HepG2 (cell line): Measurements from ENCODE around the gene RNU4-1. TPM values are rescaled to one million over a fixed set of nuclear protein-coding genes. Genes with fewer than 3 reads are reported as not detected.
A peak's percentile ranks its signal among the peaks of the same experiment; 100 is the strongest.

ENCODE experiments used
- CEBPG ChIP-seq: IDR thresholded peaks from 2 replicates; pipeline ENCODE4 v1.6.1; 2016
- FOXK1 ChIP-seq: sonication (generic); formaldehyde crosslinking; IDR thresholded peaks from 2 replicates; pipeline ENCODE4 v1.4.0; 2020; ENCODE audit warnings: low read depth, missing genetic modification reagents, borderline replicate concordance
- HES4 ChIP-seq: sonication (generic); formaldehyde crosslinking; IDR thresholded peaks from 2 replicates; pipeline ENCODE4 v1.9.0; 2021; ENCODE audit warnings: mild to moderate bottlenecking, missing genetic modification reagents, borderline replicate concordance
- MAFG ChIP-seq: sonication (generic); formaldehyde crosslinking; IDR thresholded peaks from 2 replicates; pipeline ENCODE4 v1.5.1; 2020; ENCODE audit warnings: mild to moderate bottlenecking, missing genetic modification reagents
- RBFOX2 ChIP-seq: fragments of 200-400 bp; formaldehyde crosslinking; IDR thresholded peaks from 2 replicates; pipeline ENCODE4 v1.6.1; 2017; ENCODE audit warnings: low read depth, mild to moderate bottlenecking, low read length
- SMARCE1 ChIP-seq: fragments of 450-650 bp; IDR thresholded peaks from 2 replicates; pipeline ENCODE4 v1.6.1; 2017; ENCODE audit warnings: borderline replicate concordance
- SRSF1 ChIP-seq: fragments of 200-400 bp; formaldehyde crosslinking; optimal IDR thresholded peaks from 2 replicates; pipeline ENCODE3; 2017; ENCODE audit warnings: mild to moderate bottlenecking, low read depth, low read length, moderate library complexity
- THAP11 ChIP-seq: IDR thresholded peaks from 2 replicates; pipeline ENCODE4 v1.6.1; 2016; ENCODE audit warnings: missing biosample characterization, missing genetic modification reagents
- TP53 ChIP-seq: sonication (generic); formaldehyde crosslinking; conservative IDR thresholded peaks from 2 replicates; pipeline ENCODE4 v1.4.0; 2020; ENCODE audit warnings: missing genetic modification reagents
- ZNF121 ChIP-seq: sonication (generic); formaldehyde crosslinking; IDR thresholded peaks from 2 replicates; pipeline ENCODE4 v1.5.0; 2020; ENCODE audit warnings: mild to moderate bottlenecking, missing genetic modification reagents
- ZNF30 ChIP-seq: sonication (generic); formaldehyde crosslinking; IDR thresholded peaks from 2 replicates; pipeline ENCODE4 v1.5.0; 2020; ENCODE audit warnings: mild to moderate bottlenecking, missing genetic modification reagents
- ZNF501 ChIP-seq: sonication (generic); formaldehyde crosslinking; IDR thresholded peaks from 2 replicates; pipeline ENCODE4 v1.5.1; 2020; ENCODE audit warnings: mild to moderate bottlenecking, moderate library complexity, missing genetic modification reagents
- ZNF562 ChIP-seq: sonication (generic); formaldehyde crosslinking; IDR thresholded peaks from 2 replicates; pipeline ENCODE4 v1.8.0; 2022; ENCODE audit warnings: missing genetic modification reagents, borderline replicate concordance
- ZNF564 ChIP-seq: sonication (generic); formaldehyde crosslinking; IDR thresholded peaks from 2 replicates; pipeline ENCODE4 v1.8.1; 2023; ENCODE audit warnings: mild to moderate bottlenecking, missing genetic modification reagents
- ZNF607 ChIP-seq: sonication (generic); formaldehyde crosslinking; IDR thresholded peaks from 2 replicates; pipeline ENCODE4 v1.5.1; 2020; ENCODE audit warnings: missing genetic modification reagents, mild to moderate bottlenecking, borderline replicate concordance
- polyA plus RNA-seq, 8 experiments: library from polyadenylated mRNA; depleted of rRNA in 3 of 8; stranded (reverse) in 7 of 8; unstranded in 1 of 8; fragments of >200 nt; fragmentation: Illumina TruSeq in 4 of 8; extraction: Trizol in 4 of 8; gene quantifications; 2 replicates each; pipeline versions ENCODE4 v1.2.1 to v1.2.3, GENCODE V29; 2011 to 2016; ENCODE audit warnings: low read depth in 4 of 8, missing spikeins in 1 of 8, mixed read lengths in 1 of 8; ENCODE audit not compliant: insufficient read depth in 1 of 8
- total RNA-seq, 5 experiments: library from RNA; depleted of rRNA; stranded (reverse); fragments of >200 nt; fragmentation: Illumina TruSeq; extraction: Trizol; gene quantifications; 2 replicates each; pipeline ENCODE4 v1.2.3, GENCODE V29; 2016; ENCODE audit warnings: low read depth in 1 of 5
- TF ChIP-seq, protein P1 (sequence below): IDR thresholded peaks from 2 replicates; pipeline ENCODE4 v1.6.1; 2016; ENCODE audit warnings: low read depth, missing genetic modification reagents, missing compliant biosample characterization
- TF ChIP-seq, protein P2 (sequence below): sonication (generic); formaldehyde crosslinking; IDR thresholded peaks from 2 replicates; pipeline ENCODE4 v1.4.0; 2020; ENCODE audit warnings: missing genetic modification reagents, borderline replicate concordance
- TF ChIP-seq, protein P3 (sequence below): IDR thresholded peaks from 2 replicates; pipeline ENCODE4 v1.6.1; 2012; ENCODE audit warnings: inconsistent platforms
- TF ChIP-seq, protein P4 (sequence below): IDR thresholded peaks from 2 replicates; pipeline ENCODE4 v1.6.1; 2018; ENCODE audit warnings: missing genetic modification reagents

RNU4-1 gene
- total and polyA plus RNA-seq, 2 of the 13 experiments (the other 11 are each of a cell fraction or from before 2014, with no cell fraction given): 7,407 TPM; not detected in 1

DNA sequence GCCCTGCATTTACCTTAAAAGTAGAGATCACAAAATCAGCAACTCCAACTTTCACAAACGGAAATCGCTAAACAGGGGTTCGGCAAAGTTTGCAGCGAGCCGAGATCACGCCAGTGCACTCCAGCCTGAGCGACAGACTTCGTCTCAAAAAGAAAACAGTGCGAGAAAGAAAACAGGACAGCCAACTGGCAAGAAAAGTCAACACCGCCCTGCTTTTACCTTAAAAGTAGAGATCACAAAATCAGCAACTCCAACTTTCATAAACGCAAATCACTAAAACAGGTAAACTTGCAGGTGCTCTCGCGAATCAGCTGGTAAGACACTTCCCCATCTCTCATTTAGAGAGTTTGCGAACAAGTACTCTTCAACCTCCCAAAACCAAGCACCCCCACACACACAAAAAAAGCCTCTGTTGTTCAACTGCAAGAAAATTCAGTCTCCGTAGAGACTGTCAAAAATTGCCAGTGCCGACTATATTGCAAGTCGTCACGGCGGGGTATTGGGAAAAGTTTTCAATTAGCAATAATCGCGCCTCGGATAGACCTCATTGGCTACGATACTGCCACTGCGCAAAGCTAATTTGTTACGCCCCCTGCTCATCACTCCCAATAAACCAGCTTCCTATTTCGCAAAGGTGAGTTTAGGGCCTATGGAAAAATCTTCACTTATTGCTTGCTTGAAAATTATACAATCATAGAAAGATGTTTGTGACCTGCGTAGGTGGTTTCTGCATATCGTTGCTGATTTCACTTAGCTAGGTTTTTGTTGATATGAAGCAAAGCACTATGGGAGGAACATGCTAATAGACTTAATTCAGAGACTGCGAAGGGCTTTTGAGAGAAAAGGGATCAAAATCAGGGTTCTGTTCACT lies at the start of gene RNU4-1 (continued):
- TF ChIP-seq, protein P1, sequence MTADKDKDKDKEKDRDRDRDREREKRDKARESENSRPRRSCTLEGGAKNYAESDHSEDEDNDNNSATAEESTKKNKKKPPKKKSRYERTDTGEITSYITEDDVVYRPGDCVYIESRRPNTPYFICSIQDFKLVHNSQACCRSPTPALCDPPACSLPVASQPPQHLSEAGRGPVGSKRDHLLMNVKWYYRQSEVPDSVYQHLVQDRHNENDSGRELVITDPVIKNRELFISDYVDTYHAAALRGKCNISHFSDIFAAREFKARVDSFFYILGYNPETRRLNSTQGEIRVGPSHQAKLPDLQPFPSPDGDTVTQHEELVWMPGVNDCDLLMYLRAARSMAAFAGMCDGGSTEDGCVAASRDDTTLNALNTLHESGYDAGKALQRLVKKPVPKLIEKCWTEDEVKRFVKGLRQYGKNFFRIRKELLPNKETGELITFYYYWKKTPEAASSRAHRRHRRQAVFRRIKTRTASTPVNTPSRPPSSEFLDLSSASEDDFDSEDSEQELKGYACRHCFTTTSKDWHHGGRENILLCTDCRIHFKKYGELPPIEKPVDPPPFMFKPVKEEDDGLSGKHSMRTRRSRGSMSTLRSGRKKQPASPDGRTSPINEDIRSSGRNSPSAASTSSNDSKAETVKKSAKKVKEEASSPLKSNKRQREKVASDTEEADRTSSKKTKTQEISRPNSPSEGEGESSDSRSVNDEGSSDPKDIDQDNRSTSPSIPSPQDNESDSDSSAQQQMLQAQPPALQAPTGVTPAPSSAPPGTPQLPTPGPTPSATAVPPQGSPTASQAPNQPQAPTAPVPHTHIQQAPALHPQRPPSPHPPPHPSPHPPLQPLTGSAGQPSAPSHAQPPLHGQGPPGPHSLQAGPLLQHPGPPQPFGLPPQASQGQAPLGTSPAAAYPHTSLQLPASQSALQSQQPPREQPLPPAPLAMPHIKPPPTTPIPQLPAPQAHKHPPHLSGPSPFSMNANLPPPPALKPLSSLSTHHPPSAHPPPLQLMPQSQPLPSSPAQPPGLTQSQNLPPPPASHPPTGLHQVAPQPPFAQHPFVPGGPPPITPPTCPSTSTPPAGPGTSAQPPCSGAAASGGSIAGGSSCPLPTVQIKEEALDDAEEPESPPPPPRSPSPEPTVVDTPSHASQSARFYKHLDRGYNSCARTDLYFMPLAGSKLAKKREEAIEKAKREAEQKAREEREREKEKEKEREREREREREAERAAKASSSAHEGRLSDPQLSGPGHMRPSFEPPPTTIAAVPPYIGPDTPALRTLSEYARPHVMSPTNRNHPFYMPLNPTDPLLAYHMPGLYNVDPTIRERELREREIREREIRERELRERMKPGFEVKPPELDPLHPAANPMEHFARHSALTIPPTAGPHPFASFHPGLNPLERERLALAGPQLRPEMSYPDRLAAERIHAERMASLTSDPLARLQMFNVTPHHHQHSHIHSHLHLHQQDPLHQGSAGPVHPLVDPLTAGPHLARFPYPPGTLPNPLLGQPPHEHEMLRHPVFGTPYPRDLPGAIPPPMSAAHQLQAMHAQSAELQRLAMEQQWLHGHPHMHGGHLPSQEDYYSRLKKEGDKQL (CRISPR knock-in tag): peak; percentile 67; the same call in 1 of the 2 replicates
- TF ChIP-seq FOXK1 (CRISPR knock-in tag): no peak; the same call in 1 of the 2 replicates
- no peak for TF ChIP-seq HES4 (CRISPR knock-in tag)
- TF ChIP-seq, protein P2, sequence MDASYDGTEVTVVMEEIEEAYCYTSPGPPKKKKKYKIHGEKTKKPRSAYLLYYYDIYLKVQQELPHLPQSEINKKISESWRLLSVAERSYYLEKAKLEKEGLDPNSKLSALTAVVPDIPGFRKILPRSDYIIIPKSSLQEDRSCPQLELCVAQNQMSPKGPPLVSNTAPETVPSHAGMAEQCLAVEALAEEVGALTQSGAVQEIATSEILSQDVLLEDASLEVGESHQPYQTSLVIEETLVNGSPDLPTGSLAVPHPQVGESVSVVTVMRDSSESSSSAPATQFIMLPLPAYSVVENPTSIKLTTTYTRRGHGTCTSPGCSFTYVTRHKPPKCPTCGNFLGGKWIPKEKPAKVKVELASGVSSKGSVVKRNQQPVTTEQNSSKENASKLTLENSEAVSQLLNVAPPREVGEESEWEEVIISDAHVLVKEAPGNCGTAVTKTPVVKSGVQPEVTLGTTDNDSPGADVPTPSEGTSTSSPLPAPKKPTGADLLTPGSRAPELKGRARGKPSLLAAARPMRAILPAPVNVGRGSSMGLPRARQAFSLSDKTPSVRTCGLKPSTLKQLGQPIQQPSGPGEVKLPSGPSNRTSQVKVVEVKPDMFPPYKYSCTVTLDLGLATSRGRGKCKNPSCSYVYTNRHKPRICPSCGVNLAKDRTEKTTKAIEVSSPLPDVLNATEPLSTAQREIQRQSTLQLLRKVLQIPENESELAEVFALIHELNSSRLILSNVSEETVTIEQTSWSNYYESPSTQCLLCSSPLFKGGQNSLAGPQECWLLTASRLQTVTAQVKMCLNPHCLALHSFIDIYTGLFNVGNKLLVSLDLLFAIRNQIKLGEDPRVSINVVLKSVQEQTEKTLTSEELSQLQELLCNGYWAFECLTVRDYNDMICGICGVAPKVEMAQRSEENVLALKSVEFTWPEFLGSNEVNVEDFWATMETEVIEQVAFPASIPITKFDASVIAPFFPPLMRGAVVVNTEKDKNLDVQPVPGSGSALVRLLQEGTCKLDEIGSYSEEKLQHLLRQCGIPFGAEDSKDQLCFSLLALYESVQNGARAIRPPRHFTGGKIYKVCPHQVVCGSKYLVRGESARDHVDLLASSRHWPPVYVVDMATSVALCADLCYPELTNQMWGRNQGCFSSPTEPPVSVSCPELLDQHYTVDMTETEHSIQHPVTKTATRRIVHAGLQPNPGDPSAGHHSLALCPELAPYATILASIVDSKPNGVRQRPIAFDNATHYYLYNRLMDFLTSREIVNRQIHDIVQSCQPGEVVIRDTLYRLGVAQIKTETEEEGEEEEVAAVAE: no peak
- peak; percentile 82 for TF ChIP-seq THAP11 (CRISPR knock-in tag)
- TF ChIP-seq, protein P3, sequence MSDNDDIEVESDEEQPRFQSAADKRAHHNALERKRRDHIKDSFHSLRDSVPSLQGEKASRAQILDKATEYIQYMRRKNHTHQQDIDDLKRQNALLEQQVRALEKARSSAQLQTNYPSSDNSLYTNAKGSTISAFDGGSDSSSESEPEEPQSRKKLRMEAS: peak; percentile 64
- no peak for TF ChIP-seq ZNF30 (CRISPR knock-in tag)
- peak; percentile 20; the same call in 1 of the 2 replicates for TF ChIP-seq TP53 (CRISPR knock-in tag)
- TF ChIP-seq MAFG: no peak
- TF ChIP-seq, protein P4, sequence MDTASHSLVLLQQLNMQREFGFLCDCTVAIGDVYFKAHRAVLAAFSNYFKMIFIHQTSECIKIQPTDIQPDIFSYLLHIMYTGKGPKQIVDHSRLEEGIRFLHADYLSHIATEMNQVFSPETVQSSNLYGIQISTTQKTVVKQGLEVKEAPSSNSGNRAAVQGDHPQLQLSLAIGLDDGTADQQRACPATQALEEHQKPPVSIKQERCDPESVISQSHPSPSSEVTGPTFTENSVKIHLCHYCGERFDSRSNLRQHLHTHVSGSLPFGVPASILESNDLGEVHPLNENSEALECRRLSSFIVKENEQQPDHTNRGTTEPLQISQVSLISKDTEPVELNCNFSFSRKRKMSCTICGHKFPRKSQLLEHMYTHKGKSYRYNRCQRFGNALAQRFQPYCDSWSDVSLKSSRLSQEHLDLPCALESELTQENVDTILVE: peak; percentile 75; the same call in 1 of the 2 replicates
- TF ChIP-seq ZNF607 (CRISPR knock-in tag): no peak
- no peak for TF ChIP-seq SMARCE1
- no peak for TF ChIP-seq SRSF1
- TF ChIP-seq ZNF564 (CRISPR knock-in tag): no peak
- peak; percentile 77 for TF ChIP-seq CEBPG (CRISPR knock-in tag)
- no peak for TF ChIP-seq ZNF501
- peak; percentile 90 for TF ChIP-seq RBFOX2
- TF ChIP-seq ZNF121: no peak
- TF ChIP-seq ZNF562 (CRISPR knock-in tag): peak; percentile 80; the same call in 1 of the 2 replicates
